GM21390 (cell line): ENCODE data around the gene CSN1S1.
"Not testable (repeated sequence)": the region's sequence is repeated elsewhere in the genome, so short reads cannot be mapped to it uniquely, and the experiment has no call there.

Source experiments
- ATAC-seq: cut with Tn5 transposase; IDR thresholded peaks from one replicate; pipeline ENCODE4 v1.9.1; 2021; ENCODE audit not compliant: unreplicated experiment

Gene CSN1S1, protein sequence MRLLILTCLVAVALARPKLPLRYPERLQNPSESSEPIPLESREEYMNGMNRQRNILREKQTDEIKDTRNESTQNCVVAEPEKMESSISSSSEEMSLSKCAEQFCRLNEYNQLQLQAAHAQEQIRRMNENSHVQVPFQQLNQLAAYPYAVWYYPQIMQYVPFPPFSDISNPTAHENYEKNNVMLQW

DNA sequence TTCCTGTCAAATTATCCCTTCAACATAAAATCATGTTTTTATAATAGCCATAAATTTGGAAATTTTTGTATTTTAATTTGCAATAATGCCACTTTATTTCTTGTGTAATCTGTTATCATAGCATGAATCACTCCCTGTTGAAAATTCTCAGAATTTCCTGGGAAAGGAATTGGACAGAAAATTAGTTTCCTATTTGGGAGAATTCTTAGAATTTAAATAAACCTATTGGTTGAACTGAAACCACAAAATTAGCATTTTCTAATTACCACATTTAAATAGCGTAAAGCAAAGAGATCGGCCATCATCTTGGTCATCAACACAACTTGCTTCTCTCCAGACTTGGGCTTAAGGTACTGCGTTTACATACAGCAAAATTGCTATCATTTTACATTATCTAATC lies at the start of gene CSN1S1:
TSS of gene CSN1S1 (plus strand) at position 301 of the 400 bp plus-strand sequence. CDS start 1,488 bp downstream, outside the sequence.
- no peak for ATAC-seq

DNA sequence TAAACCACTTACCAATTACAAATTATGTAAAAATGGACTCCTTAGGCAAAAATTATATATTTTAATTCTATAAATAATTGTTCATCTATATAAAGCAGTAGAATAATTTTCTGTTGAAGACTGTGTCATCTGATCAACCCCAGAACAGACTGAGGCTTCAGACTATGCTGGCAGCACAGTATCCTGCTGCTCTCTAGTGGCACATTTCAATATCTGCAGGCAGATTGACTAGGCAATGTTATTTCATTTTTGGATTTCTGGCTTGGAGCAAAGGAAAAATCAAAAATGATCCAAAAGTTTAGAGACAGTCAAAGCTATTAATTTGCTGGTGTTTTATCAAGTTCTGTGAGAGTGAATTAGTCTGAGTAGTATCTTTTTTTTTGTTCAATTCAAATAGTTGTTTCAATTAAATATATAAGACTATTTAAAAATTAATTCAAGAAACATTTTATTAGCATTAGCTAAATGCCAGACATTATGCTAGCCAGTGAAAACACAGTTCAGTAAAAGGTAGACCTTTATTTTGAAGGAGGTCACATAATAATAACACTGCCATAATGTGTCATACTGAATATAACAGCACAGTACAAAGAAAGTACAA lies 49.6 kb upstream of the CSN1S1 start:
- ATAC-seq = peak; percentile 86

DNA sequence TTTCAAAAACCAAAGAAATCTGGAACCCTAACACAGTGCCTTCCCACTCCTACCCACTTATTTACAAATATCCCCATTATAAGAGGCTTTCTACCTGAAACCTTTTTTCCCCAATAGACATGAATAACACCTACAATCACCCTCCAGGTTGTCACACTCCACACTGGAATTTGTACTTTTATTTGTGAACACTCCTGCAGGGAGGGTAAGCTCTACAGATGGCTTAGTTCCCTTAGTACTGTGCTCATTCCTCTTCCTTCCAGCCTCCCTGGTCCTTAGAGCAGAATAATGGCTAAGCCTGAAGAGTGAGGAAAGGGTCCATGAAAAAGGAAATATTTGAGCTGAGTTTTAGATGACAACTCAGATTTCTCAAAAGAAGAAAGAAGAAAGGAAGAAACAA lies 48.7 kb upstream of the CSN1S1 start:
- no peak for ATAC-seq

DNA sequence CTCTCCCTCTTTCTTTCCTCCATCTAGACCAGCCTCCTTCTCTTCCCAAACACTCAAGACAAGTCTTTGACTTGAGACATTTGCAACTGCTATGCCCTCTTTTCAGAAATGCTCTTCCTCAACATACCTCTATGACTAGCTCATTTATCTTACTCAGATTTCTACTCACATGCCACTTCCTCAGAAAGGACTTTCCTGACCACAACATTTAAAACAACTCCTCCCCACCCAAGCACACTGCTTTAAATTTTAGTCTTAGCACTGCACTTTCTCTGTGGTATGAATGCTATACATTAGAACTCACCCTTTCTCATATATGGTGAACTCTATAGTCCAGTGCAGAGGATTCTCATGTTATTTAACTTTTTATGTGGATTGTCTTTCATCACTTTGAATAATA lies 42.5 kb upstream of the CSN1S1 start:
- ATAC-seq = no peak

DNA sequence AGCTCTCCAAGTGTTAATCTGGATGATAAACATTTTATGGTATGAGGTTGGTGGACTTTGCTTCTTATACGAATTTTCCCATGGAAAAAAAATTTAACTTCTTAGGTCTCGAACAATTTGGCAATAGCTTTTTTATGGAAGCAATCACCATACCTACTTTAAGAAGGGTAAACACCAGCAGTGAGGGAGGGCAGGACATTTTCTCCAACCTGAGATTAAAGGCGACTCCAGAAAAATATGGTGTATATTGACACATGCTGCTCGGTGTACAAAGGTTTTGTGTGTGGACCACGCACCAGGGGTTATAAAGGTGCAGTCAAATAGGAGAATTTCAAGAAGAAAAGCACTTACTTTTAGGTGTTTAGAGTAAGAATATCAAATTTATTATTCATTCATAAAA lies 36.7 kb upstream of the CSN1S1 start:
- ATAC-seq = no peak

DNA sequence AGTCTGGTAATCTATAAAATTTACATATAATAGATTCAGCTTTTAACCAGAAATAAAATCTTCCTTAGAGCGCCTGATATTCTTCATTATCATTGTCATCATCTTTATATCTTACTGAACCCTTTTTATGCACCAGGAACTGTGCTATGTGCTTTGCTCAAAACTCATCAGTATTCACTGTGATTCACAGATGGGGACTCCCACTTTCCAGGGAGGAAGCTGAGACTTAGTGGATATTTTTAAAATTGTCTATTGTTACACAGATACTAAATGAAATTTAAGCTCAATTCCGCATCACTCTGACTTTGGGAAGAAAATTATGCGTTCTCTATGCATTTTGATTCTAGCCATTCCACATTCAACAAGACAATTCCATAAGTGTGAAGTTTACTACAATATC lies 36.1 kb upstream of the CSN1S1 start:
- ATAC-seq = no peak

DNA sequence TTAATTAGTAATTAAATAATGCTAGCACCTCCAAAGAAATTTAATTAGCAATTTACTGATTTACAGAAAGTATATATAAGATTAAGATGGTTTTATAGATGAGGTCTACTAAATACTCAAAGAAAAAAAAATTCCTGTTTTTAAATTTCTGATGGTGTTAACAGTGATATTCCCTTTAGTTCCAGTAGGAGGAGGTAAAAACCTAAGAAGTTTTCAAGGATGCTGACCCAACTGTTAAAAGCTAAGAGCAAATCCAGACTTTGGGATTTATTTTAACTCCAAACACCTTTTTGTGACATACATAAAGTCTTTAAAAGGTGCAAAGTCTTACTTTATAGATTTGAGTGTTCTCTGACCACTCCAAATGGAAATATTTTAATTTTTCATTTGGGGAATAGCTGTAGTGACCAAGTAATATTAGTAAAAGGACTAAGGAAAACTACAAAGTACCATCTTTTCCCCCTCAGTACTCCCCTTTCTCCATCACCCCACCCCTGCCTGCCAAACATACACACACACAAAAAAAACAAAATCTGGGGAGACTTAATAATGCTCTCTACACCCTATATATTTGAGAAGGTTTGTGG lies 34.2 kb upstream of the CSN1S1 start:
- no peak for ATAC-seq

DNA sequence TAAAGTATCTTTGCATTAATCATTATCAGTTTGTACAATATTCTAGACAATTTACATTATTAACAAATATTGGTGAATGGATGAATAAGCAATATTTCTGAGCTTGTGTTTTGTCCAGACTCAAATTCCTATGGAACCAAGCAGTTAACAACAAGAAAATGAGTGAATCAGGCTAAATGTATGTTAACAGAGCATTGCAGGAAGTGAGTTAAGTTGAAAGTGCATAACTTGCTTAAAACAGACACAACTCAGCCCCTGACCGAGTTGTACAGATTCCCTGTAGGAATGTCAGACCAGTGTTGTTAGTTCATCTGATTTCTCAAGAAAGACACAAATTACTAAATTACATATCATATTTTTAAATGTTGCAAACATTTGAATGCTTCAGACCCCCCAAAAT lies 23.7 kb upstream of the CSN1S1 start:
- no peak for ATAC-seq

DNA sequence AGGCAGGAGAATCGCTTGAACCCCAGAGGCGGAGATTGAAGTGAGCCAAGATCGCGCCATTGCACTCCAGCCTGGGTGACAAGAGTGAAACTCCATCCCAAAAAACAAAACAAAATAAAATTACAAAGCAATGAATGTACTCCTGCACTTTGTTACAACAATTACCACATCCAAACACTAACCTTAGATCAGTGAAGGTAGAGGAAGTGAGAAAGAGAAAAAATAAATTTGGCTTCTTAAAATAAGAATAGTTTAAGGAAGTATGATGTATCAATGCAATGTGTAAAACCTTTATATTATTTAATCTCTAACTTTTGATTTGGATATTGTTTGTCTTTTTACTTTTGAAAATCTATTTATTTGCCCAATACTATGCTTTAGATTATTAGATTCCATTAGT lies 21.7 kb upstream of the CSN1S1 start:
- ATAC-seq = peak; percentile 43

DNA sequence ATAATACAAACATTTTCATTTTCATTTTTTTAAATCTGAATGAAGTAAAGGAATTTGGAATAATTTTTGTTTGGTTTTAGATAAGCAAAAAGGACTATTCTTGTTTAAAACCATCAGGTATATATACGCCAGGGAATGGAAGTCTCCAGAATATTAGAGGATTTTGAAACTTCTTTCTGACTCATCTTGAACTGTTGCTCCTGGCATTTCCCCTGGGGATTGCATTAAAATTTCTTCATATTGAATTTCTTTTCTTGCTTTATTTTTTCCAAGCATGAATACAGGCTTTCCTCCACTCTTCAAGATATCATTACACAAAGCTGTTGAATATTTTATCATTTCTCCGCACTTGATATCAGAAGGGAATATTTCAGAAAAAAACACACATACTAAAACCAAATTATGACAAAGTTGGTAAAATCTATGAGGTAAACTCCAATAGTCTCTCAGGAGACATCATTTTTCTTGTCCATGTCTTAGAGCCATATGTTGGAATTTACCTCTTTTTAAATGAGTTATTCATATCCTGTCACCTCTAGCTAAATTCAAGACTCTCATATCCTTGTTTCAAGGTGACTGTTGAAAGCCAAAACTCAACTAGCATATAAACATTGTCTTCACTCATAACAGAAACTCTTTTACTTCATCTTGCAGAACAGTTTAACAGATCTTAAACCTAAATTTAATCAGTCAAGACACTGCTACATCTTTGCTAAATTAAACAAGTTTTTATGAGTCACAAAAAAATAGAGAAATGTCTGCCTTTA lies 20.7 kb upstream of the CSN1S1 start:
- ATAC-seq = peak; percentile 82

DNA sequence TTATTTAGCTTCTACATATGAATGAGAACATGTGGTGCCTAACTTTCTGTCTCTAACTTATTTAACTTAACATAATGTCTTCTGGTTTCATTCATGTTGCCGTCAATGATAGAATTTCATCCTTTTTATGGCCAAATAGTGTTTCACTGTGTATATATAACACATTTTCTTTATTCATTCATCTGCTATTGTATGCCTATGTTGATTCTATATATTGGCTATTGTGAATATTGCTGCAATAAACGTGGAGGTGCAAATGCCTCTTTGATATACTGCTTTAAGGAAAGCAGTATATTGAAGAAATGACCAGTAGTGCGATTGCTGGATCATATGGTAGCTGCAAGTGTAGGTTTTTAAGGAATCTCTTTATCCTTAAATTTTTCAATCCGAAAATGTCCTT lies 10.0 kb upstream of the CSN1S1 start:
- no peak for ATAC-seq

DNA sequence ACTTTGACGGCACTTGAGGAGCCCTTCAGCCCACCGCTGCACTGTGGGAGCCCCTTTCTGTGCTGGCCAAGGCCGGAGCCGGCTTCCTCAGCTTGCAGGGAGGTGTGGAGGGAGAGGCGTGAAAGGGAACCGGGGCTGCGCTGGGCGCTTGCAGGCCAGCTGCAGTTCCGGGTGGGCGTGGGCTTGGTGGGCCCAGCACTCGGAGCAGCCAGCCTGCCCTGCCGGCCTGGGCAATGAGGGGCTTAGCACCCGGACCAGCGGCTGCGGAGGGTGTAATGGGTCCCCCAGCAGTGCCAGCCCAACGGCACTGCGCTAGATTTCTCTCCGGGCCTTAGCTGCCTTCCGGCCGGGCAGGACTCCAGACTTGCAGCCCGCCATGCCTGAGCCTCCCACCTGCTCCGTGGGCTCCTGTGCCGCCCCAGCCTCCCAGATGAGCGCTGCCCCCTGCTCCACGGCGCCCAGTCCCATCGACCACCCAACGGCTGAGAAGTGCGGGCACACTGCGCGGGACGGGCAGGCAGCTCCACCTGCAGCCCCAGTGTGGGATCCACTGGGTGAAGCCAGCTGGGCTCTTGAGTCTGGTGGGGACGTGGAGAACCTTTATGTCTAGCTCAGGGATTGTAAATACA lies 7.0 kb upstream of the CSN1S1 start:
- ATAC-seq = not testable (repeated sequence)

DNA sequence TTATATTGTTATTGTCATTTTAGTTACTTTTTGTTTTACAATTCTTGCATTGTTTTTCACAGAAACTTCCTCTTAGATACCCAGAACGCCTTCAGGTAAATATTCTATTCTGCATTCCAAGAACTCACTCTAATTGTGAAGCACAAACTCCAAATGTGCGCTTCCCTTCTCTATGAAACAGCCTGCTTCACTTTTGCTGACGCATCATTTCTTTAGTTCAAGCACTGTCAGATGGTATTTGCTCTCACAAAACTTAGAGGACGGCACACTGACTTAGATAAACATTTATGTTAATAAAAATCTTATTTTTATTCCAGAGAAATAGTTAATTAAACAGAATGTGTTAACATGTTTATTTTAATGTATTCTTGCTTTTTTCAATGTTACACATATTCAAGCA lies 3.3 kb downstream of the CSN1S1 start:
- ATAC-seq = no peak

DNA sequence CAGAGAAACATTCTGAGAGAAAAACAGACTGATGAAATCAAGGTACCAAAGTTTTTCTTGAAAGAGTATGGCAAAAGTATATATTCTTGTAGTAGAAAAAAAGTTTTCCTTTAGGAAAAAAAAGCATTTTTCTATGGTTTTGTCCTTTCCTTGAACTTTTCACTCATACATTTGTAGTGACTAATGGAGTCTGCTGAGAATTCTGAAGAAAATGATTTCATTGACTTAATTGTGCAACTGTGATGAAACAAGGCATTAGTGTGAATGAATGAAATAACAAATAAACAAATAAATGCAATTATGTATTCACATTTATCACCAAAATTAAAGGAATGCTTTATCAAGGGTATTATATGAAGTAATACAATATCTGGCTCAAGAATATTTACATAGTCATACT lies 5.7 kb downstream of the CSN1S1 start:
- no peak for ATAC-seq

DNA sequence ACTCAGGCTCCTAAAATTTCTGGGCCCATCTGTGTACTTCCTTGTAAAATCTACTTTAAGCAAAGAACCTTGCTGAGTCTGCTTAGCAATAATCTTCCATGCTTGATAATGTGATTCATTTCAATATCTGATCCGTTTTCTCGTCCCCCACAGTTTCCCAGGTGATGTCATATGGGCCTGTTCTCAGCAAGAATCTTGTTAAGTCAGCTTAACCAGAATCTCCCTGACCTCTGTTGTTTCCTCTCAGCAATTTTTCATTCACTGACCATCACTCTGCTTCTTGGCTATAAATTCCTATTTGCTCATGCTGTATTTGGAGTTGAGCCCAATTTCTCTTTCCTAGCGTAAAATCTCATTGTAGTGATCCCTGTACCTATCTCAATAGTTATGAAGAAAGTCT lies 20.7 kb downstream of the CSN1S1 start:
- ATAC-seq = no peak

DNA sequence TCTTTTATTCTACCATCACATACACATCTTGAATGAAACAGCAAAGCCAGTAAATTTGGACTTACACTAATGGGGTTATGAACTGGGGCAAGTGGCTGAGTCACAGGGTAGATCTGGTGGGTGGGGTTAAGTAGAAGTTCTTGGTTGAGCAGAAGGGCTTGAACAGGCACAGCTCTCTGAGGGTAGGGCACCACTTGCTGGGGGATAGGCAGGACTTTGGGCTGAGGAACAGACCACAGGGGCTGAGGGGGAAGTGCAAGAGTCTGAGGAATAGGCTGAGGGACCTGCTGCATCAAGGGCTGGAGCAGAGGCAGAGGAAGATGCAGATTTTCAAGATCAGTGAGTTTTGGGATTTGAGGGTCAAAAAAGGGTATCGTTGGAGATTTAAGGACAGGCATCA lies 26.3 kb downstream of the CSN1S1 start:
- ATAC-seq = no peak

DNA sequence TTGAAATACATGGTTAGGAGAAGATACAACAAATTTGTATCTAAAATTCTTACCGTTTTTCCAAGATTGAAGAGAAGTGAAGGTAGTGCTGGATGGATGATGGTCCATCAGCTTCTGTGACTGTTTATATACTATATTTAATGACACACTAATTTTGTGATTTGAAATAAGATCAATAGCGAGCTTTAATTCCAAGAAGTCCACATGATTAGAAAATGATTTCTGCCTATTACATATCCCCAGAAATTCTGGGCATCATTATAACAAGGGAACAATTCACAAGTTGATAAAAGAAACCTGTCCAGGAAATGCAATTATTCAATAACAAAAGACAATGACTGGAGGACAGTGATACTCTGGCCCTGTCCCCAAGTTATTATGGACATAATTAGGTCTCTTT lies 34.8 kb downstream of the CSN1S1 start, which contains the start of gene CSN2:
TSS of gene CSN2 (minus strand) at position 101 of the 400 bp plus-strand sequence. CDS start 4,733 bp downstream, outside the sequence.
- ATAC-seq = no peak

DNA sequence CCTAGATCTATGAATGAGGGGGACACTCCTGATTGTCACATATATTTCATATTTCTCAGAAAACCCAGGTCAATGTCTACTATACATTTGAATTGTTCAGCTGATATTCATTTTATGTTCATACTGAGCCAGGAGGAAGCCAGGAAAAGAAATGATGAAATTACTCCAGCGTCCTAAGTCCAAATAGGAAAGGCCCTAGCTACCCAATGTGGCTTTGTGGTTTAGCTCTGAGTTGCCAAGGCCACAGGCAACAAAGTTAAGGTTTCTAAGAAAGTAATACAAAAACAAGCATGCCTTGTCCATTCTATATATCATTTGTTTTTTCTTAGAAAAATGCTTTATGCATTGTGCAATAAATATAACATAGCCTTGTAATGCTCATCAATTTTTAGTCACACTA lies 39.2 kb downstream of the CSN1S1 start:
- no peak for ATAC-seq

DNA sequence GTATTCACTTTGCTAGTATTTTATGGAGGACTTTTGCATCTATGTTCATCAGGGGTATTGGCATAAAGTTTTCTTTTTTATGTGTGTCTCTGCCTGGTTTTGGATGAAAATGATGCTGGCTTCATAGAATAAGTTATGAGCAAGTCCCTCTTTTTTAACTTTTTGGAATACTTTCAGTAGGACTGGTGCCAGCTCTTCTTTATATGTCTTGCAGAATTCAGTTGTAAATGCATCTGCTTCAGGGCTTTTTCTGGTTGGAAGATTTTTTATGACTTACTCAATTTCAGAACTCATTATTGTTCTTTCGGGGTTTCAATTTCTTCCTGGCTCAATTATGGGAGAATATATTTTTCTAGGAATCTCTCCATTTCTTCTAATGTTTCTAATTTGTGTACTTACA lies 43.8 kb downstream of the CSN1S1 start:
- ATAC-seq = no peak

DNA sequence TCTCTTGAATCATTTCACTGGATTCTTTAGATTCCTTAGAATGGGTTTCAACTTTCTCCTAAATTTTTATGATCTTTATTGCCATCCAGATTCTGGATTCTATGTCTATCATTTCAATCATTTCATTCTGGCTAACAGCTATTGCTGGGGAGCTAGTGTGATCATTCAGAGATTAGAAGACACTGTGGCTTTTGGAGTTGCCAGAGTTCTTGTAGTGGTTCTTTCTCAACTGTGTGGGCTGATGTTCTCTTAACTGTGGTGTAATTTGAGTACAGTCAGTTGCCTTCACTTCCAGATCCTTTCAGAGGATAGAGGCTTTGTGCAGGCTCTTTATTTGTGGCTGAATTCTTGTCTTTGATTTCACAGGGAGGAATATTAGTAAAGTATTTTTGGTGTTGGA lies 46.7 kb downstream of the CSN1S1 start:
- ATAC-seq = no peak

DNA sequence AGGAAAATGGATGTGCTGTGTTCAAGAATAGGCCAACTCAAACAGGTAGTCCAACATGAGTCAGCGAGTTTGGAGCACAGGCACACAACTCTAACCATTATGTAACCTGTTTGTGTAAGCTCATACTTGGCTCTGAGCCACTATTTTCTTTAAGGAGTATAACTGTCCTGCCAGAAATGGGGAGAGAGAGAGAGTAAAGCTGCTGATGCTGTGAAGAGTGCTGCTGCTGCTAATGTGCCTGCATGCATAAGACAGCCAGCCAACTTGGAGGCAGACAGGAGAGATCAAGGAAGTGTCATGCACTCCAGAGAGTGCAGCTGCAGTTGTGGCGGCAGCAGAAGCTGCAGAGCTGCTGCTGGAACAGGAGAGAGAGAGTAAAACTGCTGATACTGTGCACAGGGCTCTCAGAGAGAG lies 53.2 kb downstream of the CSN1S1 start:
- ATAC-seq = peak; percentile 65
